NCI-H748 (cell line): ENCODE data around the gene SETBP1.

Source experiments
- DNase-seq: peaks from one replicate; lab custom pipeline; 2025; ENCODE audit not compliant: unreplicated experiment; lab: John Stamatoyannopoulos, UW

Gene SETBP1

DNA sequence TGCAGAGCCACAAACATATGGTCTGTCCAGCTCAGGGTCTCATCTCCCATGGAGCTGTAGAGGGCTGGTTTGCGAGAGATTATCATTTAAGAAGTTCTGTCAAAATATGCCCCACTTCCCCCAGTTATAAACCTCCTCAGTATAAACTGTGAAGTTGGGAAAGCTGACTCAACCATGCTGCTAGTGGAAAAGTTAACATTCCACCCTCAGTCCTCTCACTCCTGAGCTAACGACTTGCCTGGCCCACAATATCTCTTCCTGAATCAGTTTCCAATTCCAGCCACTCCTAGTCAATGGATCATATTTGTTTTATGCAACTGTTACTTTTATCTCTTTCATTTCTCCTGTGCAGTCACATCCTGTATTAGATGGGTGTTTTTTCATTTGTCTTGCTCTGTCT lies 326.2 kb downstream of the SETBP1 start:
- no peak for DNase-seq

DNA sequence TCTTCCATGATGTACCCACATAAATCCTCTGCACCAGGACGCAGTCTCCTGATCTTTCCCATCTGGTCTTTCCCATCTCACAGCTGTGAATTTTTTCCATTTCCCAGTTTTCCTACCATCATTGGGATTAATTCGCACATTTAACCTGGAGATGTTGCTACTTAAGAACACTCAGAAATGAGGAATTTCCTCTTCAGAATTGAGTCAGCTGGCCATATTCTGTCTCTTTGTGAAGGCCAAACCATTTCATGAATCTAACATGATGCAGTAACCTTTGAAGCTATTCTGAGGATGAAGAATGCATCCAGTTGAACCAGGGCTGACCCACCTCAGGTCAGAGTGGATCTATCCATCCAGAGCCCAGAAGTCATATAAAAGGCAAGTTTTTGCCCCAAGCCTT lies 326.8 kb downstream of the SETBP1 start:
- no peak for DNase-seq

DNA sequence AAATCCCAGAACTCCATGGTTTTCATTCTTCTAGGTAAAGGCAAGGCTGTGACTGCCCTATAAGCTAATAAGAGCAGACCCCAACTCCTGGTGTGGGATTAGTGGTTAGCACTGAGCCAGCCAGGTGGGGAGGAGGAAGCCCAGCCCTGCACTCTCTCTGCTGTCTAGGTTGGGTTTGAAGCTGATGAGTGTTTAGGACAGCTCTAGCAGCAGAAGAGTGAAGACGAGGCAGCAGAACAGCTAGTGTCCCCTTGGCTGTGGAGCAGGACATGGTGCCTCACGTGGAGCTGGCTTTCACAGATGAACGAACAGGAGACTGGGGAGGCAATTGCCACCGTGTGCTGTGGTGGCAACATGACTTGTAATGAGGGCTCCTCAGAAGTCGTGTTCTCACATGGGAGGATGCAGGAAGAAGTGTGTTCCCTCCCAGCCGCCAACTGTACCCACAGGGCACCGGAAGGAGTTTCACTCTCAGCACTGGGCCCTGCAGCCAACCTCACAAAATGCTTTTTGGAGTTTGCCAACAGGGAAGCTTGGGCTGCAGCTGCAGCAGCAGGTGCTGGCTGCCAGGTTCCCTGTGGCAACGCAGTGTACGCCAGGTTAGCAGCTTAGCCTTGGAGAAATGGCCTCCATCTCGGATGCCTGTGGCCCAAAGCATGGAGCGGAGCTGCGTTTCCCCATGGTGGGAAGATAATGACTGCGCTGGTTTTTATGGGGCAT lies 328.2 kb downstream of the SETBP1 start:
- no peak for DNase-seq

- no peak for DNase-seq
Measured at GRCh38 chr18:45009756-45010155, 329.1 kb downstream of the SETBP1 start.

DNA sequence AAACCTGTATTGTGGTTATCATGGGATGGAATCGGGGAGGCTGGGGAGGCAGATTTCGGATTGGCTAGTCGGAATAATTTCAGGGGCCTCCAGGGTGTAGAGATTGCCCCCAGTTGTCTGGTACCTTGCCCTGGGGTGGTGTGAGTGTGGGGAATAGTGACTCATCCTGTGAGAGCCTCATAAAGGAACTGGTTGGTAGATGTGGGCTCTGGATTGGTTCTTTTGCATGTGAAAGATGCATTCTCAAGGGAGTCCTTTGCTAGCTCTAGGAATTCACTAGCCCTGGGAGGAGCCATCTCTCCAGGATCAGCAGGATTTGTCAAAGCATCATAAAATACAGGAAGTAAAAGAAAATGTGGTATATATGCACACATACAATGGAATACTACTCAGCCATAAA lies 331.6 kb downstream of the SETBP1 start:
- DNase-seq = no peak

DNA sequence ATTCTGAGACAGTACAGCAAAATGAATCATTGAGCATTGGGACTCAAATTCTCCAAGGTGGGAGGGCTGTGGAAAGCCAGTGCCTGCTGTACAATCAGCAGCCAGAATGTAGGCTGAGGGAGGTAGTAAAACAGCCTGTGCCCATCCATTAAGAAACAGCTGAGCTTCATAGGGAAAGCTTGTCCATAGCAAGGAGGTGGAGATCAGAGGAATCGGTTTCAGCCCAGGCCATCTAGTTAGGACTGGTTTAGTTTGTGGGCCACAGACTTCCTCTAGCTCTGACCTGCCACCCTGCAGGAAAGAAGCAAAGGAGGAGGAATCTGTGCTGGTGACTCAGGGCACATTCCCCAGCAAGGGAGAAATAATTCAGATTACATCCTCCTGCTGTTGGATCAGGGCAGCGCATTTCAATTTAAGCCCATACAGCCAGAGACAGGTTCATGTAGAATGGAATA lies 333.4 kb downstream of the SETBP1 start:
- no peak for DNase-seq

DNA sequence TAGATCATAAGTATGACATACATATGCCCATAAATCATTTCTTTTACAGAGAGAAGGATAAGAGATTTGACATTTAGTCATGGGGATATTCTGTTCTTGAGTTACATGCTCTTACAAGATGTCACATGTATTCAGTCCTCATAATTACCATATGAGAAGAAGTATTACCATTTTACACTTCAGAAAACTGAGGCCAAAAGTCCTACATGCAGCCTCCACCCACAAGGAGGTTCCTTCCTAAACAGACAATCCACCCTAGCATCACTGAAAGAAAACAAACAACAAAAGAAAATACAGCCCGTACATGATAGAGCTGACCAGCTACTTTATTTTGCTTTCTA lies 335.1 kb downstream of the SETBP1 start:
- DNase-seq = peak; percentile 63

DNA sequence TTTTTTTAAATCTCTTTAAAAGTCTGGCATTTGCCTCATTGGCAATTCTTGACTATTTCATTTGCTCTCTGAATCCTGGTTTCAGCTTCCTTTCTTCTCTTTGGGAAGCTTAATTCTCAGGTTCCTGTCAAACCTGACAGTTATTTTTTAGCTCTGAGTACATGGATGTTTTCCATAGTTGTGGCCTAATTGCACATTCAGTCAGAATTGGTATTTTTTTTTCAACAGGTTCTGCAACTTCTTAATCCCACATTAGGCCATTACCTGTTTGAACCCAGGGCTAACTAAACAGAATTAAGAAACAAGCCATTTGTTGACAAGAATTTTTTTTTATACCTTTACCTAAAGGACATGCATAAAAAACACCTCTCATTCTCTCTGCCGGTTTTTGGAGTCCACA lies 338.8 kb downstream of the SETBP1 start:
- no peak for DNase-seq

- DNase-seq = no peak
Measured at GRCh38 chr18:45023519-45023918, 342.8 kb downstream of the SETBP1 start.

DNA sequence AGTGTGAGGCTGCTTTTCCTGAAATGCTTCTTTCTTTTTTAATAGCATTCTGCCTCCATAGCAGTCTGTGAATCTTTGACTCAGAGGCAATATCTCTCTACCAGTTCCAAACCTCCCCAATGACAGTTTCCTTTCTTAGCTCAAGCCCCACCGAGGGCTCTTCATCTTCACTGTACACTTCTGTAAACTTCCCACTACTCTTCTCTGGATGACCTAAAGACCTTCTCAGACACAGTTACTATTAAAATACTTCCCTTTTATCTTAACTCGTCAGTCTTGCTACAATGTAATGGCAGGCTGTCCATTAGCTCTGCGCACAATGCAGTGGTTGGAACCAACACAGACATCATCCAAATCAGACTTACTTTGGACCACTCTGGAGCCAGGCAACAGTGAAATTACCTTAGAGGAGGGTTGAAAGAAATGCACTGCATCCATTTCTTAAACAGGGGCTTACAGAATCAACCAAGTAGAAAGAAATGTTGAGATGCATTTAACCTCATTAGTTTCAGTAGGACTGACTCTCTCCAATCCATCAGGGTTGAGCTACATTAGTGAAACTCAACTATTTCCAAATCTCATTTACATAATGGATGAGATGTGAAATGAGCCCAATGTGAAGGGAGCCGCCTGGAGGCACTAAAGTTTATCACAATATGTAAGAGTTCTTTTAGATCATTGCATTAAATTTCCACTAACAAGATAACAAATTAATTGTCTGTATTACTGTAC lies 343.8 kb downstream of the SETBP1 start:
- DNase-seq = no peak

- DNase-seq = no peak
Measured at GRCh38 chr18:45025089-45025450, 344.4 kb downstream of the SETBP1 start.

GRCh38 chr18:45026162-45026561 lies 345.5 kb downstream of the SETBP1 start:
- peak; percentile 13 for DNase-seq

- peak; percentile 66 for DNase-seq
Measured at GRCh38 chr18:45034179-45034578, 353.5 kb downstream of the SETBP1 start.

DNA sequence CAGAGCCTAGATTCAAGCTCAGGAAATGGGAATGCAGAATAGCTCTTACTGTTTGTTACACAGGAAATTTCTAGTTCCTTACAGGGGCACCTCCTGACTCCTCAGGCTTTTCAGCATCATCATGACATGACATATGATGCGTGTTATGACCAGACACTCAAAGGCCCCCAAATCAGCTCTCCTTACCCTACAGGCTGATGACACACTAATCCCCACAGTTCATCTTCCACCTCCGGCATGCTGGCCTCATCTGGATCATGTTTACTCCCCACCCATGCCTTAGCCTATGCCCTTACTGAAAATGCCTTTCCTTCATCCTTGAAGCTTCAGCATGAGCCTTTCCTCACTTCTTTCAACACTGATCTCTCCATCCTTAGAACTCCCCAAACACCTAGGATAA lies 356.9 kb downstream of the SETBP1 start:
- DNase-seq = no peak

- no peak for DNase-seq
Measured at GRCh38 chr18:45039376-45039775, 358.7 kb downstream of the SETBP1 start.

GRCh38 chr18:45040879-45041278 lies 360.2 kb downstream of the SETBP1 start:
- no peak for DNase-seq

GRCh38 chr18:45044787-45045186 lies 364.1 kb downstream of the SETBP1 start:
- DNase-seq = no peak

DNA sequence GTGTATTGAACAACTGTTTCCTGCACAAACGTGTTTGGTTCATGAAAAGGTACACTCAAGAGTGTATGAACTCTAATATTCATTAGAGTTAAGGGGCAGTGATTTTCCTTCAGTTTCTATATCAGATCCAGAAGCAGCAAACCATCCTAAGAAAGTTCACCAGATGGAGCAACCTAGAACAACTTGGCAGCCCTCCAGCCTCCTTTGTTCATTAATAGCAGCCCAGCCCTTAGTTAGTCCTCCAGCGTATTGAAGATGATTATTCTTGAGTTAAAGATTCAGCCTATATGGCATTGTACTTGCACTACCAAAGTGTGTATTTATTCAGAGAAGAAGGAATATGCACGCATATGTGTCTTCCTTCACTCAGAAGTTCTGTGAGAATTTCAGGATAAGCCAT lies 365.5 kb downstream of the SETBP1 start:
- DNase-seq = peak; percentile 10

- no peak for DNase-seq
Measured at GRCh38 chr18:45046961-45047360, 366.3 kb downstream of the SETBP1 start.

GRCh38 chr18:45049578-45050319 lies 369.1 kb downstream of the SETBP1 start:
- no peak for DNase-seq

- DNase-seq = no peak
Measured at GRCh38 chr18:45050712-45051601, 370.3 kb downstream of the SETBP1 start.
